GM18909 (cell line): ENCODE results near the gene RBP3.
"Not testable (repeated sequence)": the region's sequence is repeated elsewhere in the genome, so short reads cannot be mapped to it uniquely, and the experiment has no call there.

Experiments used
- ATAC-seq: cut with Tn5 transposase; IDR thresholded peaks from one replicate; pipeline ENCODE4 v1.9.1; 2021; ENCODE audit warnings: mild to moderate bottlenecking; ENCODE audit not compliant: unreplicated experiment, poor library complexity

RBP3 gene

GRCh38 chr10:47384148-47384921 is 36.2 kb downstream of the RBP3 start, which contains the start of gene ZNF488:
TSS of gene ZNF488 (minus strand) at chr10:47384293. CDS start at chr10:47368829, 15,464 bp downstream.
- ATAC-seq = peak; percentile 89

GRCh38 chr10:47386104-47386503 is 37.9 kb downstream of the RBP3 start:
- not testable (repeated sequence) for ATAC-seq

- ATAC-seq = no peak
Observed at GRCh38 chr10:47388879-47389278, 40.7 kb downstream of the RBP3 start.

GRCh38 chr10:47389619-47390018 is 41.5 kb downstream of the RBP3 start:
- no peak for ATAC-seq

GRCh38 chr10:47396311-47396717 is 48.2 kb downstream of the RBP3 start:
- no peak for ATAC-seq

- no peak for ATAC-seq
Observed at GRCh38 chr10:47397256-47397655, 49.1 kb downstream of the RBP3 start.

- ATAC-seq = no peak
Observed at GRCh38 chr10:47400251-47400650, 52.1 kb downstream of the RBP3 start.

GRCh38 chr10:47400786-47401185 is 52.6 kb downstream of the RBP3 start:
- ATAC-seq = no peak

- no peak for ATAC-seq
Observed at GRCh38 chr10:47401210-47401609, 53.0 kb downstream of the RBP3 start.

- ATAC-seq = no peak
Observed at GRCh38 chr10:47401874-47402640, 53.9 kb downstream of the RBP3 start.

GRCh38 chr10:47402641-47403301 is 54.6 kb downstream of the RBP3 start:
- ATAC-seq = no peak

GRCh38 chr10:47403446-47404318 is 55.5 kb downstream of the RBP3 start:
- ATAC-seq = no peak

GRCh38 chr10:47404446-47404845 is 56.3 kb downstream of the RBP3 start:
- ATAC-seq = no peak

GRCh38 chr10:47404937-47405336 is 56.8 kb downstream of the RBP3 start:
- ATAC-seq = no peak

GRCh38 chr10:47405857-47406547 is 57.8 kb downstream of the RBP3 start:
- ATAC-seq = no peak

- ATAC-seq = no peak
Observed at GRCh38 chr10:47406548-47406869, 58.3 kb downstream of the RBP3 start.

GRCh38 chr10:47406870-47407691 is 58.9 kb downstream of the RBP3 start:
- ATAC-seq = no peak
